GM23338 (cell line): ENCODE data around the gene MPP2.
A peak's percentile ranks its signal among the peaks of the same experiment; 100 is the strongest.

Experiments used
- CREB1 ChIP-seq: fragments of 250-450 bp; sonication (Bioruptor Pico); IDR thresholded peaks from 2 replicates; pipeline ENCODE4 v1.5.0; 2020; ENCODE audit warnings: low read depth, mild to moderate bottlenecking, moderate library complexity
- ETS1 ChIP-seq: IDR thresholded peaks from 2 replicates; pipeline ENCODE4 v1.6.1; 2016; ENCODE audit warnings: antibody characterized with exemption
- EZH2 ChIP-seq: fragments of 200-600 bp; sonication (generic); IDR thresholded peaks from one replicate; pipeline ENCODE4 v1.8.0; 2017; ENCODE audit warnings: antibody characterized with exemption, mild to moderate bottlenecking, low read depth; ENCODE audit not compliant: unreplicated experiment
- EZH2phosphoT487 ChIP-seq: fragments of 200-600 bp; sonication (generic); IDR thresholded peaks from one replicate; pipeline ENCODE4 v1.8.1; 2018; ENCODE audit warnings: antibody characterized with exemption; ENCODE audit not compliant: unreplicated experiment
- POLR2AphosphoS5 ChIP-seq: IDR thresholded peaks from 2 replicates; pipeline ENCODE4 v1.6.1; 2016; ENCODE audit warnings: antibody characterized with exemption, low read depth
- TF ChIP-seq, protein P1 (sequence below), 2 experiments: fragments of 200-600 bp in 1 of 2; sonication (generic) in 1 of 2; conservative IDR thresholded peaks; 2 replicates each; pipeline versions ENCODE4 v1.5.1 to v1.6.1; 2016 to 2017; ENCODE audit warnings: antibody characterized with exemption in 2 of 2, low read depth in 2 of 2, mild to moderate bottlenecking in 2 of 2, moderate library complexity in 1 of 2
- TF ChIP-seq, protein P2 (sequence below): IDR thresholded peaks from one replicate; pipeline ENCODE4 v1.6.1; 2018; ENCODE audit warnings: antibody characterized with exemption; ENCODE audit not compliant: unreplicated experiment

DNA sequence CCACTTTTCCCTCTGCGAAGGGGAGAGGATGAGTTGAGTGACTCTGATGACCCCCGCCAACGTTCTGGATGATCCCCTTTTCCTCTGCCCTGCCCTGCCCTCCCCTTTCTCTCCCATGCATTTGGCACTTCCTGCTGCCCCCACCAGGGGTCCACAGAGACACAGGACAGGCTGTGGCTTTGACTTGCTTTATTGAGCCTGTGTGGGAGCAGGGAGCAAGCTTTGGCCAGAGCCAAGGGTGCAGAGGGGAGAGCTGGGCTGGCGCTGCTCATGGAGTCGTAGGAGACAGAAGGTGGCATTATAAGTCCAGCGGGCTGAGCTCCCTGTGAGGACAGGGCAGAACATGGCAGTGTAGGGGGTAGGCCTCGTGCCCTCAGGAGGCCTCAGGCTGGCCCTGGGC lies 33.3 kb upstream of the MPP2 start:
- TF ChIP-seq, protein P1, sequence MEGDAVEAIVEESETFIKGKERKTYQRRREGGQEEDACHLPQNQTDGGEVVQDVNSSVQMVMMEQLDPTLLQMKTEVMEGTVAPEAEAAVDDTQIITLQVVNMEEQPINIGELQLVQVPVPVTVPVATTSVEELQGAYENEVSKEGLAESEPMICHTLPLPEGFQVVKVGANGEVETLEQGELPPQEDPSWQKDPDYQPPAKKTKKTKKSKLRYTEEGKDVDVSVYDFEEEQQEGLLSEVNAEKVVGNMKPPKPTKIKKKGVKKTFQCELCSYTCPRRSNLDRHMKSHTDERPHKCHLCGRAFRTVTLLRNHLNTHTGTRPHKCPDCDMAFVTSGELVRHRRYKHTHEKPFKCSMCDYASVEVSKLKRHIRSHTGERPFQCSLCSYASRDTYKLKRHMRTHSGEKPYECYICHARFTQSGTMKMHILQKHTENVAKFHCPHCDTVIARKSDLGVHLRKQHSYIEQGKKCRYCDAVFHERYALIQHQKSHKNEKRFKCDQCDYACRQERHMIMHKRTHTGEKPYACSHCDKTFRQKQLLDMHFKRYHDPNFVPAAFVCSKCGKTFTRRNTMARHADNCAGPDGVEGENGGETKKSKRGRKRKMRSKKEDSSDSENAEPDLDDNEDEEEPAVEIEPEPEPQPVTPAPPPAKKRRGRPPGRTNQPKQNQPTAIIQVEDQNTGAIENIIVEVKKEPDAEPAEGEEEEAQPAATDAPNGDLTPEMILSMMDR (conservative IDR thresholded peaks at IDR 0.05; ENCODE audit: low read depth in 2 of 2) = peak; percentile 62 to 84
- no peak for TF ChIP-seq CREB1 (CRISPR knock-in tag)
- TF ChIP-seq EZH2phosphoT487 = no peak
- TF ChIP-seq, protein P2, sequence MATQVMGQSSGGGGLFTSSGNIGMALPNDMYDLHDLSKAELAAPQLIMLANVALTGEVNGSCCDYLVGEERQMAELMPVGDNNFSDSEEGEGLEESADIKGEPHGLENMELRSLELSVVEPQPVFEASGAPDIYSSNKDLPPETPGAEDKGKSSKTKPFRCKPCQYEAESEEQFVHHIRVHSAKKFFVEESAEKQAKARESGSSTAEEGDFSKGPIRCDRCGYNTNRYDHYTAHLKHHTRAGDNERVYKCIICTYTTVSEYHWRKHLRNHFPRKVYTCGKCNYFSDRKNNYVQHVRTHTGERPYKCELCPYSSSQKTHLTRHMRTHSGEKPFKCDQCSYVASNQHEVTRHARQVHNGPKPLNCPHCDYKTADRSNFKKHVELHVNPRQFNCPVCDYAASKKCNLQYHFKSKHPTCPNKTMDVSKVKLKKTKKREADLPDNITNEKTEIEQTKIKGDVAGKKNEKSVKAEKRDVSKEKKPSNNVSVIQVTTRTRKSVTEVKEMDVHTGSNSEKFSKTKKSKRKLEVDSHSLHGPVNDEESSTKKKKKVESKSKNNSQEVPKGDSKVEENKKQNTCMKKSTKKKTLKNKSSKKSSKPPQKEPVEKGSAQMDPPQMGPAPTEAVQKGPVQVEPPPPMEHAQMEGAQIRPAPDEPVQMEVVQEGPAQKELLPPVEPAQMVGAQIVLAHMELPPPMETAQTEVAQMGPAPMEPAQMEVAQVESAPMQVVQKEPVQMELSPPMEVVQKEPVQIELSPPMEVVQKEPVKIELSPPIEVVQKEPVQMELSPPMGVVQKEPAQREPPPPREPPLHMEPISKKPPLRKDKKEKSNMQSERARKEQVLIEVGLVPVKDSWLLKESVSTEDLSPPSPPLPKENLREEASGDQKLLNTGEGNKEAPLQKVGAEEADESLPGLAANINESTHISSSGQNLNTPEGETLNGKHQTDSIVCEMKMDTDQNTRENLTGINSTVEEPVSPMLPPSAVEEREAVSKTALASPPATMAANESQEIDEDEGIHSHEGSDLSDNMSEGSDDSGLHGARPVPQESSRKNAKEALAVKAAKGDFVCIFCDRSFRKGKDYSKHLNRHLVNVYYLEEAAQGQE = no peak
- no peak for TF ChIP-seq EZH2
- TF ChIP-seq ETS1 = no peak
- no peak for TF ChIP-seq POLR2AphosphoS5
